Spleen (tissue), 7 donors: ENCODE measurements around the gene TBCEL.

Experiments
- CTCF ChIP-seq, 11 experiments: fragments of 200-600 bp in 7 of 11; fragments of 450-650 bp in 4 of 11; sonication (generic) in 4 of 11; IDR thresholded peaks in 8 of 11; conservative IDR thresholded peaks in 3 of 11; 1 replicate in 7 of 11; 2 replicates in 4 of 11; pipeline versions ENCODE4 v1.4.0 to v1.8.0; 2016 to 2021; ENCODE audit warnings: antibody characterized with exemption in 11 of 11, inconsistent platforms in 4 of 11, mild to moderate bottlenecking in 1 of 11
- POLR2A ChIP-seq, 3 donors: fragments of 450-650 bp; IDR thresholded peaks; one replicate each; pipeline ENCODE4 v1.5.1; 2017; ENCODE audit warnings: antibody characterized with exemption in 3 of 3, mild to moderate bottlenecking in 1 of 3
- donor health status: DM: no; HTN: no; CAD: no; lungs with moderate emphysema.
- donor health status: DM: no; HTN: no; CAD: no.
- donor health status: DM: no; HTN: no; CAD: no.

GRCh38 chr11:121123496-121124069 is 99.7 kb downstream of the TBCEL start:
- TF ChIP-seq CTCF (IDR thresholded peaks at IDR 0.05 in 8 of 11, conservative IDR thresholded peaks at IDR 0.05 in 3 of 11): no peak
- no peak for TF ChIP-seq POLR2A (IDR thresholded peaks at IDR 0.05)
